Measurements from ENCODE around the gene SP2. TPM values are rescaled to one million over a fixed set of nuclear protein-coding genes. Genes with fewer than 3 reads are reported as not detected.

SP2 gene
- total RNA-seq, 1 experiment from 2014 or later = 25.6 TPM

DNA sequence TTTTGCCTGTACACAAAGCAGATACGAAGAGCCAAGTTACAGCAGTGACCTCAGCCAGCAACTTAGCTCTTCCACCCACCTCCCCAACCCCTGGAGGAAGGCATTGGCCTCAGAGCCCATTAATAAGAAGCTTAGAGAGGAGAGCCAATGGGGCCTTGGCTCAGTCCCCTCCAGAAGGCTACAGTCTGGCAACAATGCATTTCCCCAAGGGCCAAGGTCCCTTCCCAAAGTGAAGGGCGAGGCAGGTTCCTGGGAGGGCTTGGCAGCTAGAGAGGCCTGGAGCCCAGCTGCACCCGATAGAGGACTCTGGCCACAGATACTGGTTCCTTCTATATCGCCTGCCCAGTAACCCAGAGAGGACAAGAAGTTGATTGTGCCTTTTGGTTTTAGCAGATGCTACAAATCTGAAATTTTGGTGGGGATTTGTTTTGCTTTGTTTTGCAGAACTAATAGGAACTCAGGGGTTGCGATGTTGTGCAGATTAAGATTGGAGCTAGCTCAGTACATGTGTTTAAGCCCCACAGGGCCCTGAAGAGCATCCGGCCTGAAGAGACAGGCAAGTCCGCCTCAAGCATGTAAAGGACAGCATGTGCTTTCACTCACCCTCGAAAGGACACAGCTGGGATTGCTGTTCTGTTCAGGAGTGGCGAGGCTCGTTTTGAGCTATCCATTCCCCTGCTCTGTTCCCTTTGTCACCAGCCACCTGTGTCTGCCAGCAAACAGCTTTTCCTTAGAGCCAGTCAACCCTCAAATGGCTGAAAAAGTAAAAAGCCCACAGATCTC lies 33.4 kb downstream of the SP2 start:
- CTCF ChIA-PET = no interaction called here
- H3K9me3 ChIP-seq (ENCODE audit: control insufficient read depth, insufficient read depth, low read depth, low read length) = no peaks in the 10 kb centered on the region
- H3K36me3 ChIP-seq (ENCODE audit: control insufficient read depth, insufficient read depth, low read length) = no peaks in the 10 kb centered on the region; the same call in 1 of the 2 replicates
- no peak overlapping the region for H3K27ac ChIP-seq (ENCODE audit: low read length)
- intact Hi-C loops (cut with micrococcal nuclease; ENCODE audit: unreplicated experiment) (no loop called here), in situ Hi-C loops (cut with HindIII; ENCODE audit: low pct_unique_long_range_greater_than_20kb, low sequenced_read_pairs) (no loop called here)
- BruUV-seq (replicated peaks) = no TSS peak
- no peak overlapping the region for H3K4me3 ChIP-seq (ENCODE audit: low read depth in 2 of 2, low read length in 2 of 2)
- DNase-seq (ENCODE audit: low read depth, low spot score) (no peak), ATAC-seq (no peak)
- no peaks in the 10 kb centered on the region for H3K27me3 ChIP-seq (ENCODE audit: control insufficient read depth, insufficient read depth, low read length)
- POLR2A ChIA-PET = interaction anchor here (0.6 kb wide), 1 partner anchor 22 kb away, joined by 3 read pairs; no protein-coding TSS in a partner anchor
- TF ChIP-seq, protein P1, sequence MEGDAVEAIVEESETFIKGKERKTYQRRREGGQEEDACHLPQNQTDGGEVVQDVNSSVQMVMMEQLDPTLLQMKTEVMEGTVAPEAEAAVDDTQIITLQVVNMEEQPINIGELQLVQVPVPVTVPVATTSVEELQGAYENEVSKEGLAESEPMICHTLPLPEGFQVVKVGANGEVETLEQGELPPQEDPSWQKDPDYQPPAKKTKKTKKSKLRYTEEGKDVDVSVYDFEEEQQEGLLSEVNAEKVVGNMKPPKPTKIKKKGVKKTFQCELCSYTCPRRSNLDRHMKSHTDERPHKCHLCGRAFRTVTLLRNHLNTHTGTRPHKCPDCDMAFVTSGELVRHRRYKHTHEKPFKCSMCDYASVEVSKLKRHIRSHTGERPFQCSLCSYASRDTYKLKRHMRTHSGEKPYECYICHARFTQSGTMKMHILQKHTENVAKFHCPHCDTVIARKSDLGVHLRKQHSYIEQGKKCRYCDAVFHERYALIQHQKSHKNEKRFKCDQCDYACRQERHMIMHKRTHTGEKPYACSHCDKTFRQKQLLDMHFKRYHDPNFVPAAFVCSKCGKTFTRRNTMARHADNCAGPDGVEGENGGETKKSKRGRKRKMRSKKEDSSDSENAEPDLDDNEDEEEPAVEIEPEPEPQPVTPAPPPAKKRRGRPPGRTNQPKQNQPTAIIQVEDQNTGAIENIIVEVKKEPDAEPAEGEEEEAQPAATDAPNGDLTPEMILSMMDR (IDR thresholded peaks at IDR 0.05) = no peak
- TF ChIP-seq POLR2AphosphoS5 (IDR thresholded peaks at IDR 0.05; ENCODE audit: low read depth, low read length) (no peak), TCF7L2 (IDR thresholded peaks at IDR 0.05; ENCODE audit: low read depth, low read length) (no peak), SIN3A (IDR thresholded peaks at IDR 0.05; ENCODE audit: borderline replicate concordance, insufficient read depth, low read depth, low read length) (no peak)
- TF ChIP-seq, protein P2, sequence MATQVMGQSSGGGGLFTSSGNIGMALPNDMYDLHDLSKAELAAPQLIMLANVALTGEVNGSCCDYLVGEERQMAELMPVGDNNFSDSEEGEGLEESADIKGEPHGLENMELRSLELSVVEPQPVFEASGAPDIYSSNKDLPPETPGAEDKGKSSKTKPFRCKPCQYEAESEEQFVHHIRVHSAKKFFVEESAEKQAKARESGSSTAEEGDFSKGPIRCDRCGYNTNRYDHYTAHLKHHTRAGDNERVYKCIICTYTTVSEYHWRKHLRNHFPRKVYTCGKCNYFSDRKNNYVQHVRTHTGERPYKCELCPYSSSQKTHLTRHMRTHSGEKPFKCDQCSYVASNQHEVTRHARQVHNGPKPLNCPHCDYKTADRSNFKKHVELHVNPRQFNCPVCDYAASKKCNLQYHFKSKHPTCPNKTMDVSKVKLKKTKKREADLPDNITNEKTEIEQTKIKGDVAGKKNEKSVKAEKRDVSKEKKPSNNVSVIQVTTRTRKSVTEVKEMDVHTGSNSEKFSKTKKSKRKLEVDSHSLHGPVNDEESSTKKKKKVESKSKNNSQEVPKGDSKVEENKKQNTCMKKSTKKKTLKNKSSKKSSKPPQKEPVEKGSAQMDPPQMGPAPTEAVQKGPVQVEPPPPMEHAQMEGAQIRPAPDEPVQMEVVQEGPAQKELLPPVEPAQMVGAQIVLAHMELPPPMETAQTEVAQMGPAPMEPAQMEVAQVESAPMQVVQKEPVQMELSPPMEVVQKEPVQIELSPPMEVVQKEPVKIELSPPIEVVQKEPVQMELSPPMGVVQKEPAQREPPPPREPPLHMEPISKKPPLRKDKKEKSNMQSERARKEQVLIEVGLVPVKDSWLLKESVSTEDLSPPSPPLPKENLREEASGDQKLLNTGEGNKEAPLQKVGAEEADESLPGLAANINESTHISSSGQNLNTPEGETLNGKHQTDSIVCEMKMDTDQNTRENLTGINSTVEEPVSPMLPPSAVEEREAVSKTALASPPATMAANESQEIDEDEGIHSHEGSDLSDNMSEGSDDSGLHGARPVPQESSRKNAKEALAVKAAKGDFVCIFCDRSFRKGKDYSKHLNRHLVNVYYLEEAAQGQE (IDR thresholded peaks at IDR 0.05; ENCODE audit: insufficient read depth in 1 of 2, low read depth in 2 of 2, low read length in 1 of 2) = no peak
- peaks cover 3% of the 10 kb centered on the region; the same call in 1 of the 2 replicates for H3K4me1 ChIP-seq (ENCODE audit: control insufficient read depth, insufficient read depth, low read length)

DNA sequence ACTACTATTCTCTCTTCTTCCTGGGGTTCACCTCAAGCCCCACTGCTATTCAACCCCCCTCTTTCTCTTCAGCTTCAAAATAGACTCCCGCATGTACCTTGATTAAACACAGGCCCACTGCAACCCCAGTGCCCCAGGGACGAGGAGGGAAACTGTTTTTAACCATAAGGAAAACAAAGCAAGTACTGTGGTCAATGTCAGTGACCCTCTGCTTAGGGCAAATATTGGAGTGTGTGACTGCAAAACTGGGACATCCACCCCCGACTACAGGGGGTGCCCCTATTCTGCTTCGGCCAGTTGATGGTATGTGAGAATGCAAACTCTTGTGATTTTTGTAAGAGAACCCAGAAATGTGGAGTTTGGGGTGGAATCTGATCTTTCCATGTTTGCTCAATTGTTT lies 35.8 kb downstream of the SP2 start:
- DNase-seq (ENCODE audit: low read depth, low spot score) = no peak
- Histone ChIP-seq H3K27ac (ENCODE audit: low read length) (no peak overlapping the region), H3K4me3 (ENCODE audit: low read depth in 2 of 2, low read length in 2 of 2) (no peak overlapping the region), H3K9me3 (ENCODE audit: control insufficient read depth, insufficient read depth, low read depth, low read length) (no peaks in the 10 kb centered on the region), H3K36me3 (ENCODE audit: control insufficient read depth, insufficient read depth, low read length) (no peaks in the 10 kb centered on the region), H3K4me1 (ENCODE audit: control insufficient read depth, insufficient read depth, low read length) (peaks cover 3% of the 10 kb centered on the region; the same call in 1 of the 2 replicates), H3K27me3 (ENCODE audit: control insufficient read depth, insufficient read depth, low read length) (no peaks in the 10 kb centered on the region)
- ChIA-PET POLR2A (no interaction called here), CTCF (interaction anchor here (0.6 kb wide), 1 partner anchor 91 kb away, joined by 3 read pairs; the partner anchor contains the start of gene SCRN2)
- TF ChIP-seq SIN3A (IDR thresholded peaks at IDR 0.05; ENCODE audit: borderline replicate concordance, insufficient read depth, low read depth, low read length) = no peak
- no peak for TF ChIP-seq POLR2AphosphoS5 (IDR thresholded peaks at IDR 0.05; ENCODE audit: low read depth, low read length)
- TF ChIP-seq, protein P1 (IDR thresholded peaks at IDR 0.05) = no peak
- intact Hi-C loops (cut with micrococcal nuclease; ENCODE audit: unreplicated experiment) = no loop called here
- no peak for ATAC-seq
- no TSS peak for BruUV-seq (replicated peaks)
- in situ Hi-C loops (cut with HindIII; ENCODE audit: low pct_unique_long_range_greater_than_20kb, low sequenced_read_pairs) = no loop called here
